ENCODE measurements around the gene BLVRA. TPM values are rescaled to one million over a fixed set of nuclear protein-coding genes. Genes with fewer than 3 reads are reported as not detected.

BLVRA gene
- total RNA-seq, 4 donors from 2014 or later = 25.4 to 38.9 (median 32.1) TPM

- H3K4me3 ChIP-seq (ENCODE audit: low read depth, poor library complexity, severe bottlenecking) = no peak overlapping the region
- intact Hi-C loops (cut with DNase I; ENCODE audit: low total_unique reads) = no loop called here
- peak; percentile 55 to 65 for DNase-seq (ENCODE audit: low spot score in 2 of 2)
- no peak for TF ChIP-seq POLR2A (IDR thresholded peaks at IDR 0.05)
- TF ChIP-seq CTCF (IDR thresholded peaks at IDR 0.05) = no peak
- WGBS, 2 donors = 60 to 77% methylated on average over 2 of the region's 2 CpGs
Observed at GRCh38 chr7:43785420-43785819, 26.9 kb downstream of the BLVRA start.

GRCh38 chr7:43787771-43788170, 29.3 kb downstream of the BLVRA start:
- DNase-seq (ENCODE audit: low spot score in 2 of 2) = peak in 1 of 2 donors; percentile 66
- H3K4me3 ChIP-seq (ENCODE audit: low read depth, poor library complexity, severe bottlenecking) = no peak overlapping the region
- WGBS, 2 donors = 88 to 89% methylated on average over 14 of the region's 14 CpGs
- TF ChIP-seq CTCF (IDR thresholded peaks at IDR 0.05) = no peak
- no peak for TF ChIP-seq POLR2A (IDR thresholded peaks at IDR 0.05)
- intact Hi-C loops (cut with DNase I; ENCODE audit: low total_unique reads) = no loop called here

GRCh38 chr7:43790006-43790405, 31.5 kb downstream of the BLVRA start:
- TF ChIP-seq CTCF (IDR thresholded peaks at IDR 0.05) (no peak), POLR2A (IDR thresholded peaks at IDR 0.05) (no peak)
- intact Hi-C loops (cut with DNase I; ENCODE audit: low total_unique reads) = no loop called here
- DNase-seq (ENCODE audit: low spot score in 2 of 2) = peak in 1 of 2 donors; percentile 61
- H3K4me3 ChIP-seq (ENCODE audit: low read depth, poor library complexity, severe bottlenecking) = no peak overlapping the region
- 94 to 97% methylated on average over 5 of the region's 5 CpGs for WGBS, 2 donors

- no peak overlapping the region for H3K4me3 ChIP-seq (ENCODE audit: low read depth, poor library complexity, severe bottlenecking)
- 89 to 95% methylated on average over 5 of the region's 5 CpGs for whole genome bisulfite sequencing, 2 donors
- DNase-seq (ENCODE audit: low spot score in 2 of 2) = peak in 1 of 2 donors; percentile 34
- intact Hi-C loops (cut with DNase I; ENCODE audit: low total_unique reads) = no loop called here
- TF ChIP-seq POLR2A (IDR thresholded peaks at IDR 0.05) (no peak), CTCF (IDR thresholded peaks at IDR 0.05) (no peak)
Observed at GRCh38 chr7:43790834-43791233, 32.4 kb downstream of the BLVRA start.

GRCh38 chr7:43791665-43792064, 33.2 kb downstream of the BLVRA start:
- TF ChIP-seq POLR2A (IDR thresholded peaks at IDR 0.05) = no peak
- no peak for TF ChIP-seq CTCF (IDR thresholded peaks at IDR 0.05)

GRCh38 chr7:43792471-43793150, 34.1 kb downstream of the BLVRA start:
- TF ChIP-seq CTCF (IDR thresholded peaks at IDR 0.05) (no peak), POLR2A (IDR thresholded peaks at IDR 0.05) (no peak)
- no peak overlapping the region for H3K4me3 ChIP-seq (ENCODE audit: low read depth, poor library complexity, severe bottlenecking)
- WGBS, 2 donors = 78 to 88% methylated on average over 6 of the region's 6 CpGs
- DNase-seq (ENCODE audit: low spot score in 2 of 2) = peak in 1 of 2 donors; percentile 20
- intact Hi-C loops (cut with DNase I; ENCODE audit: low total_unique reads) = no loop called here

More at GRCh38 chr7:43791665-43792064, 33.2 kb downstream of the BLVRA start:
- intact Hi-C loops (cut with DNase I; ENCODE audit: low total_unique reads) = no loop called here
- peak in 1 of 2 donors; percentile 5 for DNase-seq (ENCODE audit: low spot score in 2 of 2)
- 41 to 50% methylated on average over 4 of the region's 4 CpGs for WGBS, 2 donors
- no peak overlapping the region for H3K4me3 ChIP-seq (ENCODE audit: low read depth, poor library complexity, severe bottlenecking)

Data from lower leg skin (tissue), 4 donors.